ENCODE data around the gene TAF1A. TPM values are rescaled to one million over a fixed set of nuclear protein-coding genes. Genes with fewer than 3 reads are reported as not detected.

TAF1A gene
- total RNA-seq, 2 donors from 2014 or later: 8.5 to 12.6 TPM

DNA sequence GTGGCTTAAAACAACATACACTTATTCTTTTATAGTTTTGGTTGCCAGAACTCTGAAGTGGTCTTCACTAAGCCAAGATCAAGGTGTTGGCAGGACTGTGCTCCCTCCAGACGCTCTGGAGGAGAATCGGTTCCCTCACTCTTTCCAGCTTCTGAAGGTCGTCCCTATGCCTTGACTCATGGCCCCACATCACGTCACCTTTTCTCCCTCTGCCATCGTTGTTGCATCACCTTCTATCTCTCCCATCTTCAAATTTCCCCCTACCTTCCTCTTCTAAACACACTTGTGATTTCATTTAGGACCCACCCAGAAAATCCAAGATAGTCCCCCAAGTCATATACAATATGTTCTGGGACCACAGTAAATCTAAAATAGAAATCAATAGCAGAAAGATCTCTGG, 54.3 kb downstream of the TAF1A start:
- intact Hi-C loops (cut with DNase I): no loop called here
- TF ChIP-seq POLR2A (IDR thresholded peaks at IDR 0.05) (no peak), POLR2AphosphoS5 (IDR thresholded peaks at IDR 0.05) (no peak)
- TF ChIP-seq, protein P1, sequence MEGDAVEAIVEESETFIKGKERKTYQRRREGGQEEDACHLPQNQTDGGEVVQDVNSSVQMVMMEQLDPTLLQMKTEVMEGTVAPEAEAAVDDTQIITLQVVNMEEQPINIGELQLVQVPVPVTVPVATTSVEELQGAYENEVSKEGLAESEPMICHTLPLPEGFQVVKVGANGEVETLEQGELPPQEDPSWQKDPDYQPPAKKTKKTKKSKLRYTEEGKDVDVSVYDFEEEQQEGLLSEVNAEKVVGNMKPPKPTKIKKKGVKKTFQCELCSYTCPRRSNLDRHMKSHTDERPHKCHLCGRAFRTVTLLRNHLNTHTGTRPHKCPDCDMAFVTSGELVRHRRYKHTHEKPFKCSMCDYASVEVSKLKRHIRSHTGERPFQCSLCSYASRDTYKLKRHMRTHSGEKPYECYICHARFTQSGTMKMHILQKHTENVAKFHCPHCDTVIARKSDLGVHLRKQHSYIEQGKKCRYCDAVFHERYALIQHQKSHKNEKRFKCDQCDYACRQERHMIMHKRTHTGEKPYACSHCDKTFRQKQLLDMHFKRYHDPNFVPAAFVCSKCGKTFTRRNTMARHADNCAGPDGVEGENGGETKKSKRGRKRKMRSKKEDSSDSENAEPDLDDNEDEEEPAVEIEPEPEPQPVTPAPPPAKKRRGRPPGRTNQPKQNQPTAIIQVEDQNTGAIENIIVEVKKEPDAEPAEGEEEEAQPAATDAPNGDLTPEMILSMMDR (IDR thresholded peaks at IDR 0.05): no peak
- 85% methylated on average over 5 of the region's 5 CpGs for WGBS
- Histone ChIP-seq H3K4me1 (replicated peaks) (no peaks in the 10 kb centered on the region), H3K36me3 (no peaks in the 10 kb centered on the region), H3K4me3 (no peak overlapping the region), H3K27ac (no peak overlapping the region), H3K27me3 (replicated peaks; ENCODE audit: insufficient read depth) (no peaks in the 10 kb centered on the region), H3K9me3 (no peaks in the 10 kb centered on the region)
- DNase-seq (ENCODE audit: low spot score): no peak

DNA sequence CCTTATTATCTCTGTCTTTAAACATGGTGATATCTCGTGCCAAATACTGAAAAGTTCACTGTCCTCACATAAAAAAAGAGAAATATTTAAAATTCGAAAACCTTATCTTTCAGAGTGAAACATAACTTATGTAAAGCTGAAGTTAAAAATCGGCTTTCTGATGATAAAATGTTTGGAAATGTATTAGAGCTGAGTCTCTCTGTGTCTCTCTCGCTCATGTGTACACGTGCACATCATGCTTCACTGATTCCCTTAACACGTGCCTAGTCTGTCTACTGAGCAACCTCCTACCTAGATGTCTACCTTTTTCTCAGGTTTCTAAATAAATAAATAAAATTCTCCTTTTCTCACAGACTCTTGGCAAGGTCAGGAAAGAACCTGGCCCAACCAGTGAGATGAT, 58.9 kb downstream of the TAF1A start:
- Histone ChIP-seq H3K27ac (no peak overlapping the region), H3K4me1 (replicated peaks) (no peaks in the 10 kb centered on the region), H3K4me3 (no peak overlapping the region), H3K27me3 (replicated peaks; ENCODE audit: insufficient read depth) (no peaks in the 10 kb centered on the region), H3K36me3 (no peaks in the 10 kb centered on the region), H3K9me3 (no peaks in the 10 kb centered on the region)
- DNase-seq (ENCODE audit: low spot score): no peak
- intact Hi-C loops (cut with DNase I): no loop called here
- TF ChIP-seq, protein P1 (IDR thresholded peaks at IDR 0.05): no peak
- no peak for TF ChIP-seq POLR2AphosphoS5 (IDR thresholded peaks at IDR 0.05)
- no peak for TF ChIP-seq POLR2A (IDR thresholded peaks at IDR 0.05)
- 65% methylated on average over 6 of the region's 6 CpGs for WGBS

DNA sequence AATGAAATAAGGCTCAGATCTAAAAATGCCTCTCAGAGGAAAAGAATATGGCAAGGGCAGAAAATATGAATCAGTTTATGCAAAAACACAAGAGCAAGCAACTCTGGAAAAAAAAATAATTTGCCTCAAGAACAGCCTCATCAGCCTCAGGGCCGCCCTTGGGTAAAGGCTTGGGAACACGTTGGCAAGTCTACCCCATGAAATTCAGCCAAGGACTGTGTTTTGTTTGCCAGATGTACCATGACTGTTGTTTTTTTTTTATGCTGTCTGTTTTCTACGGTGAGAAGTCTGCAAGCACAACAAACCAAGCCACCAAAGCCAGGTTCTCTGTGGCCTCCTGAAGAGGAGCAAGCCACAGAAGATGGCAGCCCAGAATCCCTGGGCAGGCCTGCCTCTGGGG, 59.8 kb downstream of the TAF1A start:
- Histone ChIP-seq H3K27ac (no peak overlapping the region), H3K27me3 (replicated peaks; ENCODE audit: insufficient read depth) (no peaks in the 10 kb centered on the region), H3K36me3 (no peaks in the 10 kb centered on the region), H3K4me3 (no peak overlapping the region), H3K4me1 (replicated peaks) (no peaks in the 10 kb centered on the region), H3K9me3 (no peaks in the 10 kb centered on the region)
- intact Hi-C loops (cut with DNase I): no loop called here
- 35% methylated on average over 3 of the region's 3 CpGs for WGBS
- TF ChIP-seq POLR2AphosphoS5 (IDR thresholded peaks at IDR 0.05) (no peak), POLR2A (IDR thresholded peaks at IDR 0.05) (no peak)
- TF ChIP-seq, protein P1 (IDR thresholded peaks at IDR 0.05): no peak
- no peak for DNase-seq (ENCODE audit: low spot score)

DNA sequence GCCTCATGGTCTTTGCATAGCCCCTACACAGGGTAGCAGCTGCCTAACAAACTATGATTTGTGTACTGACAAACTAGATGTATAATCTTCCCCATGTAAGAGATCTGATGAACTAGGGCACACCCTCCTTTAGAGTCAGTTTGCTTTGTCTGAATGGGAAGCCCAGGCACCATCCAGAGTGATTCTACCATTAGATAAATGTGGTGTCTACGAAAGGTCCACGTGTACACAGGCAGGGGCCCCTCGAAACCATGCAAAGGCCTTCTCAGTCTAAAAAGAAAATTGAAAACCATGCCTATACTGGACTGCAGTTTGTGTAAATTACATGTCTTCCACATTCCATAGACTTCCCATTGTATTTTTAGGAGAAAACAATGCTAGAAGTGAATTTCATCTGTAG, 60.6 kb downstream of the TAF1A start:
- H3K27me3 ChIP-seq (replicated peaks; ENCODE audit: insufficient read depth): no peaks in the 10 kb centered on the region
- no peak for DNase-seq (ENCODE audit: low spot score)
- no peaks in the 10 kb centered on the region for H3K9me3 ChIP-seq
- no peaks in the 10 kb centered on the region for H3K36me3 ChIP-seq
- 65% methylated on average over 3 of the region's 3 CpGs for WGBS
- TF ChIP-seq, protein P1 (IDR thresholded peaks at IDR 0.05): no peak
- no peak for TF ChIP-seq POLR2AphosphoS5 (IDR thresholded peaks at IDR 0.05)
- no peak for TF ChIP-seq POLR2A (IDR thresholded peaks at IDR 0.05)
- no peaks in the 10 kb centered on the region for H3K4me1 ChIP-seq (replicated peaks)
- no peak overlapping the region for H3K4me3 ChIP-seq
- H3K27ac ChIP-seq: no peak overlapping the region
- intact Hi-C loops (cut with DNase I): no loop called here

DNA sequence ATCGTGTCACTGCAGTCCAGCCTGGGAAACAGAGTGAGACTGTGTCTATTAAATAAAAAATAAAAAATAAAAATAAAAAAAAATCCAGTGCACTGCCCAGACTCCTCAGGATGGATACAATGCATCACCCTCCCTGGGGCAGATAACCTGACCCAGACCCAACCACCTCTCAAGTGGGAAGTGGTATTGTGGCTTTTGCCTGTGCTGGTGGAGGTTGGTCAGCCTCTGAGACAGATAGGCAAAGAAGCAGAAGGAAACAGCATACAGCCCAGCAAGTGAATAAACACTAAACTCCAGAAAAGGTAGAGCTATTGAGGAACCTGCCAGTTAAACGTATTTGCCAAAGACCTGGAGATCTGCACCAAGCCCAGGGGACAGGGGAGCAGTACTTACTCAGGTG, 63.8 kb downstream of the TAF1A start:
- Histone ChIP-seq H3K9me3 (no peaks in the 10 kb centered on the region), H3K4me3 (no peak overlapping the region), H3K36me3 (no peaks in the 10 kb centered on the region), H3K4me1 (replicated peaks) (no peaks in the 10 kb centered on the region), H3K27ac (no peak overlapping the region), H3K27me3 (replicated peaks; ENCODE audit: insufficient read depth) (no peaks in the 10 kb centered on the region)
- intact Hi-C loops (cut with DNase I): no loop called here
- no peak for DNase-seq (ENCODE audit: low spot score)
- no peak for TF ChIP-seq POLR2AphosphoS5 (IDR thresholded peaks at IDR 0.05)
- TF ChIP-seq, protein P1 (IDR thresholded peaks at IDR 0.05): no peak
- TF ChIP-seq POLR2A (IDR thresholded peaks at IDR 0.05): no peak
- 84% methylated on average over 2 of the region's 2 CpGs for WGBS
